ENCODE data around the gene TMPRSS2. TPM values are rescaled to one million over a fixed set of nuclear protein-coding genes. Genes with fewer than 3 reads are reported as not detected.

Gene TMPRSS2
- total and polyA plus RNA-seq, 11 donors, result 0.04 TPM; not detected in 10

DNA sequence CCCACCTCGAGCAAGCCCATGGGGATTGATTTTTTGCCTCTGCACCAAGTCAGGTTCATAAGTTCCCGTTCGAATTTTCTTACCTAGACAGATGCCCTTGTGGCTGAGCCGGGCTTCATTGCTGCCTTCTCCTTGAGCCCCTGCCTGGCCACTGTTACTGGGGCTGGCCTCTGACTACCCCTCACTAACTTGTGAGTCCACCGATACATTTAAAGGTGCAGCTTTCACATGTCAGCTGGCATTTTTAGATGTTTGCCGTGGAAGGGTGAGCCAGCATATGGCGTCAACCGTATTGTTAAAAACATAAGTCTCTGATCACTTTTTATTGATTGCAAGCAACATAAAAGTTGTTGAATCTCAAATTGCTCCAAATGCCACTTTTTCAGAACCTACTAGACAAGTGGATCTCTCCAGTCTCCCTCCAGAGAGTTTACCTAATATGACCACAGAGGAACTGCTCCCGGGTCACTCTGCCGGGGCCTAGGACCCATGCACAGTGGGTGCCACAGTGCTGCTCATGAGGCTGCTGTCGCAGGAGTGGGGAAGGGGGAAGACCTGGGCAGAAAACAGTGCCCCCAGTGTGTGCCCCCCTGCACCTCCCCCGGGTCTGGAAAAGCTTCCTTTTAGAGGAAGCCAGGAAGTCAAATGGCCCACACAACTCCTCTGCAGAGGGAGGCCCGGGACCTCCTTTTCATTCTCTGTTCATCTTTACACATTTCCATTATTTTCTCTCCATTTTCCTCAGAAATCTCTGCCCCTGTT is 63.1 kb downstream of the TMPRSS2 start:
- H3K4me1 ChIP-seq, result no peaks in the 10 kb centered on the region
- H3K4me3 ChIP-seq, result no peak overlapping the region
- no peaks in the 10 kb centered on the region for H3K27me3 ChIP-seq
- intact Hi-C loops (cut with DNase I), result no loop called here
- H3K36me3 ChIP-seq, result peaks cover 0 to 98% (median 92%) of the 10 kb centered on the region in 9 donors
- DNase-seq (no peak), ATAC-seq (no peak)
- TF ChIP-seq POLR2A (IDR thresholded peaks at IDR 0.05), result no peak
- TF ChIP-seq, protein P1, sequence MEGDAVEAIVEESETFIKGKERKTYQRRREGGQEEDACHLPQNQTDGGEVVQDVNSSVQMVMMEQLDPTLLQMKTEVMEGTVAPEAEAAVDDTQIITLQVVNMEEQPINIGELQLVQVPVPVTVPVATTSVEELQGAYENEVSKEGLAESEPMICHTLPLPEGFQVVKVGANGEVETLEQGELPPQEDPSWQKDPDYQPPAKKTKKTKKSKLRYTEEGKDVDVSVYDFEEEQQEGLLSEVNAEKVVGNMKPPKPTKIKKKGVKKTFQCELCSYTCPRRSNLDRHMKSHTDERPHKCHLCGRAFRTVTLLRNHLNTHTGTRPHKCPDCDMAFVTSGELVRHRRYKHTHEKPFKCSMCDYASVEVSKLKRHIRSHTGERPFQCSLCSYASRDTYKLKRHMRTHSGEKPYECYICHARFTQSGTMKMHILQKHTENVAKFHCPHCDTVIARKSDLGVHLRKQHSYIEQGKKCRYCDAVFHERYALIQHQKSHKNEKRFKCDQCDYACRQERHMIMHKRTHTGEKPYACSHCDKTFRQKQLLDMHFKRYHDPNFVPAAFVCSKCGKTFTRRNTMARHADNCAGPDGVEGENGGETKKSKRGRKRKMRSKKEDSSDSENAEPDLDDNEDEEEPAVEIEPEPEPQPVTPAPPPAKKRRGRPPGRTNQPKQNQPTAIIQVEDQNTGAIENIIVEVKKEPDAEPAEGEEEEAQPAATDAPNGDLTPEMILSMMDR (IDR thresholded peaks at IDR 0.05), result no peak
- no peak overlapping the region for H3K27ac ChIP-seq
- 85 to 88% (median 88%) methylated on average over 12 to 13 of the region's 13 CpGs for WGBS, 4 donors
- H3K9me3 ChIP-seq, result no peaks in the 10 kb centered on the region

- no peak overlapping the region for H3K27ac ChIP-seq
- TF ChIP-seq POLR2A (IDR thresholded peaks at IDR 0.05), result no peak
- TF ChIP-seq, protein P1 (IDR thresholded peaks at IDR 0.05), result no peak
- 88 to 93% (median 93%) methylated on average over 7 of the region's 7 CpGs for WGBS, 4 donors
- no peaks in the 10 kb centered on the region for H3K27me3 ChIP-seq
- intact Hi-C loops (cut with DNase I), result no loop called here
- H3K9me3 ChIP-seq, result no peaks in the 10 kb centered on the region
- H3K4me1 ChIP-seq, result no peaks in the 10 kb centered on the region
- ATAC-seq, result no peak
- H3K36me3 ChIP-seq, result peaks cover 0 to 100% (median 95%) of the 10 kb centered on the region in 9 donors
- no peak for DNase-seq
- no peak overlapping the region for H3K4me3 ChIP-seq
These were observed 64.4 kb downstream of the TMPRSS2 start for GRCh38 chr21:41443562-41443961.

- 93 to 96% (median 94%) methylated on average over 2 of the region's 2 CpGs for WGBS, 4 donors
- intact Hi-C loops (cut with DNase I), result no loop called here
These were observed 65.3 kb downstream of the TMPRSS2 start for GRCh38 chr21:41442481-41443186.

DNA sequence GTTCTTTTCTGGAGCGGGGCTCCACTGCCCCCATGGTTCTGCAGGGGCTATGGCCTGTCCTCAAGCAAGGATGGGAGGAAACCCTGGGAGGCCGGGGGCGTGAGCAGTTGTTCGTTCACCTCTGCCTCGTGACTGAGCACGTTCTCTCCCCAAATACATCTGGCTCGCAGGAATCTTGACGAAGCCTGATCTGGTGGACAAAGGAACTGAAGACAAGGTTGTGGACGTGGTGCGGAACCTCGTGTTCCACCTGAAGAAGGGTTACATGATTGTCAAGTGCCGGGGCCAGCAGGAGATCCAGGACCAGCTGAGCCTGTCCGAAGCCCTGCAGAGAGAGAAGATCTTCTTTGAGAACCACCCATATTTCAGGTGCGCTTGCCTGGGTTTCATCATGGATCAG is 66.4 kb downstream of the TMPRSS2 start:
- Histone ChIP-seq H3K27me3 (no peaks in the 10 kb centered on the region), H3K4me1 (no peaks in the 10 kb centered on the region), H3K36me3 (peaks cover 0 to 100% (median 96%) of the 10 kb centered on the region in 9 donors), H3K4me3 (no peak overlapping the region), H3K9me3 (no peaks in the 10 kb centered on the region), H3K27ac (no peak overlapping the region)
- TF ChIP-seq, protein P1 (IDR thresholded peaks at IDR 0.05), result no peak
- no peak for TF ChIP-seq POLR2A (IDR thresholded peaks at IDR 0.05)
- WGBS, 4 donors, result 94 to 98% (median 95%) methylated on average over 13 to 14 of the region's 14 CpGs
- no peak for DNase-seq
- intact Hi-C loops (cut with DNase I), result no loop called here
- ATAC-seq, result no peak

More at GRCh38 chr21:41442481-41443186, 65.3 kb downstream of the TMPRSS2 start:
- H3K4me1 ChIP-seq, result no peaks in the 10 kb centered on the region
- no peak overlapping the region for H3K4me3 ChIP-seq
- no peak for TF ChIP-seq POLR2A (IDR thresholded peaks at IDR 0.05)
- TF ChIP-seq, protein P1 (IDR thresholded peaks at IDR 0.05), result no peak
- DNase-seq, result no peak
- ATAC-seq, result no peak
- H3K9me3 ChIP-seq, result no peaks in the 10 kb centered on the region
- H3K27me3 ChIP-seq, result no peaks in the 10 kb centered on the region
- H3K36me3 ChIP-seq, result peaks cover 0 to 100% (median 96%) of the 10 kb centered on the region in 9 donors
- H3K27ac ChIP-seq, result no peak overlapping the region

Measured in heart left ventricle (tissue), 16 donors.